HepG2 (cell line): ENCODE data around the gene TMEM53. TPM values are rescaled to one million over a fixed set of nuclear protein-coding genes. Genes with fewer than 3 reads are reported as not detected.

ENCODE experiments used
- ATAC-seq: fragments of 200-7000 bp; cut with Tn5 transposase; 3 replicates; pipeline ENCODE4 v1.9.1; 2020; ENCODE audit warnings: mild to moderate bottlenecking, moderate library complexity
- Bru-seq: library from RNA; stranded (reverse); fragments of 400-500 nt; gene quantifications from one replicate; lab custom pipeline; 2021; lab: Mats Ljungman, UMichigan
- BruChase-seq, 2 experiments: library from RNA; stranded (reverse); fragments of 400-500 nt; gene quantifications; one replicate each; lab custom pipeline; 2021; lab: Mats Ljungman, UMichigan
- BruUV-seq: library from RNA; stranded (reverse); fragments of 400-500 nt; replicated peaks from 2 replicates; lab custom pipeline; 2021; lab: Mats Ljungman, UMichigan
- CTCF ChIA-PET: fragments of 300-600 bp; formaldehyde crosslinking; extraction: SDS; loops from one replicate; lab custom pipeline; 2021; ENCODE audit warnings: low total read pairs, inconsistent platforms, low intra/inter-chr PET ratio; lab: Yijun Ruan, JAX
- POLR2A ChIA-PET: fragments of 350-600 bp; sonication (Branson Sonifier 250); formaldehyde crosslinking; loops from one replicate; lab custom pipeline; 2020; ENCODE audit warnings: antibody characterized with exemption, inconsistent platforms; lab: Yijun Ruan, JAX
- DNase-seq: peaks from one replicate; pipeline ENCODE4 v3.0.0-alpha.2; 2015; ENCODE audit warnings: low spot score
- FAIRE-seq: peaks from 3 replicates; lab custom pipeline; 2011; peaks lifted over from hg19 to GRCh38; lab: Jason Lieb, UNC
- H2AFZ ChIP-seq: one replicate; pipeline ENCODE4 v1.6.1; 2011; ENCODE audit warnings: low read length, inconsistent platforms
- H3K27ac ChIP-seq: fragments of 300-600 bp; 3 replicates; pipeline ENCODE4 v1.8.0; 2011; ENCODE audit warnings: mixed run types, mild to moderate bottlenecking, mixed read lengths, low read length, inconsistent platforms; ENCODE audit not compliant: insufficient read depth; ENCODE audit errors: extremely low read length
- H3K27me3 ChIP-seq, 2 experiments: fragments of 200-600 bp in 1 of 2; 2 replicates in 1 of 2; 3 replicates in 1 of 2; pipeline versions ENCODE4 v1.6.0 to v1.8.0; 2011; ENCODE audit warnings: low read length in 2 of 2, mild to moderate bottlenecking in 2 of 2, moderate library complexity in 2 of 2, inconsistent platforms in 1 of 2; ENCODE audit not compliant: insufficient read depth in 2 of 2, control insufficient read depth in 1 of 2
- H3K36me3 ChIP-seq, 2 experiments: fragments of 200-600 bp in 1 of 2; replicated peaks in 1 of 2; 2 replicates in 1 of 2; 3 replicates in 1 of 2; pipeline versions ENCODE4 v1.5.1 to v1.8.0; 2011; ENCODE audit warnings: low read length in 2 of 2, inconsistent platforms in 1 of 2; ENCODE audit not compliant: insufficient read depth in 2 of 2, control insufficient read depth in 1 of 2
- H3K4me1 ChIP-seq: 2 replicates; pipeline ENCODE4 v1.5.1; 2012; ENCODE audit warnings: low read length, inconsistent platforms; ENCODE audit not compliant: insufficient read depth
- H3K4me2 ChIP-seq: 2 replicates; pipeline ENCODE4 v1.6.0; 2011; ENCODE audit warnings: low read depth, low read length, inconsistent platforms
- H3K4me3 ChIP-seq, 3 experiments: fragments of 200-600 bp in 1 of 3; sonication (generic), shearing (Covaris generic) in 1 of 3; replicated peaks in 1 of 3; 2 replicates each; pipeline ENCODE4 v1.5.1; 2011 to 2016; ENCODE audit warnings: low read length in 3 of 3, inconsistent platforms in 2 of 3, low read depth in 2 of 3, mild to moderate bottlenecking in 2 of 3, control low read depth in 1 of 3, mixed read lengths in 1 of 3; ENCODE audit not compliant: insufficient read depth in 1 of 3
- H3K79me2 ChIP-seq: one replicate; pipeline ENCODE4 v1.6.1; 2011; ENCODE audit warnings: low read length, inconsistent platforms; ENCODE audit not compliant: insufficient read depth
- H3K9ac ChIP-seq: 2 replicates; pipeline ENCODE4 v1.6.0; 2011; ENCODE audit warnings: mild to moderate bottlenecking, low read depth, low read length, inconsistent platforms; ENCODE audit not compliant: insufficient read depth
- H3K9me3 ChIP-seq: 2 replicates; pipeline ENCODE4 v1.5.1; 2012; ENCODE audit warnings: mild to moderate bottlenecking, low read length
- H4K20me1 ChIP-seq: 2 replicates; pipeline ENCODE4 v1.6.0; 2011; ENCODE audit warnings: inconsistent platforms, mild to moderate bottlenecking, low read length, moderate library complexity; ENCODE audit not compliant: insufficient read depth
- CCDC6 ChIP-seq: sonication (generic); formaldehyde crosslinking; IDR thresholded peaks from 2 replicates; pipeline ENCODE4 v1.8.1; 2022; ENCODE audit warnings: mild to moderate bottlenecking, missing genetic modification reagents, moderate library complexity
- ELF4 ChIP-seq: sonication (generic); formaldehyde crosslinking; IDR thresholded peaks from 2 replicates; pipeline ENCODE4 v1.5.0; 2020; ENCODE audit warnings: missing genetic modification reagents, mild to moderate bottlenecking, moderate library complexity, borderline replicate concordance
- HINFP ChIP-seq: sonication (generic); formaldehyde crosslinking; IDR thresholded peaks from 2 replicates; pipeline ENCODE4 v1.4.0; 2020; ENCODE audit warnings: low read depth, mild to moderate bottlenecking, missing genetic modification reagents
- HNRNPLL ChIP-seq: fragments of 200-400 bp; formaldehyde crosslinking; IDR thresholded peaks from 2 replicates; pipeline ENCODE4 v1.6.1; 2017; ENCODE audit warnings: mild to moderate bottlenecking, low read depth, low read length; ENCODE audit not compliant: poor library complexity, severe bottlenecking
- KLF11 ChIP-seq: IDR thresholded peaks from 2 replicates; pipeline ENCODE4 v1.6.1; 2016; ENCODE audit warnings: missing compliant biosample characterization
- POLR2A ChIP-seq, 2 experiments: IDR thresholded peaks; 2 replicates each; pipeline ENCODE4 v1.6.1; 2011; ENCODE audit warnings: low read depth in 2 of 2, low read length in 2 of 2, mild to moderate bottlenecking in 1 of 2, moderate library complexity in 1 of 2; ENCODE audit not compliant: insufficient read depth in 1 of 2
- RBM39 ChIP-seq: fragments of 200-400 bp; formaldehyde crosslinking; IDR thresholded peaks from one replicate; pipeline ENCODE4 v1.6.1; 2018; ENCODE audit warnings: antibody characterized with exemption, mild to moderate bottlenecking, low read depth, low read length; ENCODE audit not compliant: poor library complexity, severe bottlenecking
- U2AF1 ChIP-seq: fragments of 200-400 bp; formaldehyde crosslinking; optimal IDR thresholded peaks from 2 replicates; pipeline ENCODE3; 2017; ENCODE audit warnings: mild to moderate bottlenecking, low read depth, low read length
- ZNF232 ChIP-seq: sonication (generic); formaldehyde crosslinking; IDR thresholded peaks from 2 replicates; pipeline ENCODE4 v1.4.0; 2020; ENCODE audit warnings: missing genetic modification reagents, borderline replicate concordance
- ZNF260 ChIP-seq: sonication (generic); formaldehyde crosslinking; IDR thresholded peaks from 2 replicates; pipeline ENCODE4 v1.4.0; 2020; ENCODE audit warnings: missing genetic modification reagents, low read depth, mild to moderate bottlenecking, borderline replicate concordance
- ZNF335 ChIP-seq: sonication (generic); formaldehyde crosslinking; IDR thresholded peaks from 2 replicates; pipeline ENCODE4 v1.4.0; 2020; ENCODE audit warnings: missing genetic modification reagents
- WGBS: methylation state at CpG from one replicate; pipeline ENCODE4 v1.1.6; 2017; ENCODE audit warnings: low lambda C conversion rate; 5-methylcytosine and 5-hydroxymethylcytosine counted together
- in situ Hi-C: cut with HindIII; loops from 2 replicates; pipeline ENCODE4 v1.10.0; 2017; ENCODE audit warnings: low pct_unique_long_range_greater_than_20kb; ENCODE audit not compliant: extremely low pct_ligation_motif_present
- intact Hi-C: fragments of 100-400 bp; cut with micrococcal nuclease; formaldehyde crosslinking; loops from one replicate; pipeline ENCODE4 v1.10.0; 2022; ENCODE audit not compliant: unreplicated experiment
- long read RNA-seq, 2 experiments: library from RNA in 1 of 2; library from polyadenylated mRNA in 1 of 2; stranded (forward) in 1 of 2; unstranded in 1 of 2; transcript quantifications; one replicate each; pipeline ENCODE4 v2.0.0, GENCODE V29; 2019 to 2022
- polyA minus RNA-seq, 3 experiments: library from RNA; depleted of rRNA, polyadenylated mRNA; stranded (reverse); fragments of >200 nt; gene quantifications; 2 replicates each; pipeline ENCODE4 v1.2.3, GENCODE V29; 2011; ENCODE audit warnings: low replicate concordance in 1 of 3
- polyA plus RNA-seq, 8 experiments: library from polyadenylated mRNA; depleted of rRNA in 3 of 8; stranded (reverse) in 7 of 8; unstranded in 1 of 8; fragments of >200 nt; fragmentation: Illumina TruSeq in 4 of 8; extraction: Trizol in 4 of 8; gene quantifications; 2 replicates each; pipeline versions ENCODE4 v1.2.1 to v1.2.3, GENCODE V29; 2011 to 2016; ENCODE audit warnings: low read depth in 4 of 8, missing spikeins in 1 of 8, mixed read lengths in 1 of 8; ENCODE audit not compliant: insufficient read depth in 1 of 8
- total RNA-seq, 5 experiments: library from RNA; depleted of rRNA; stranded (reverse); fragments of >200 nt; fragmentation: Illumina TruSeq; extraction: Trizol; gene quantifications; 2 replicates each; pipeline ENCODE4 v1.2.3, GENCODE V29; 2016; ENCODE audit warnings: low read depth in 1 of 5

The TMEM53 gene
- total RNA-seq (2016; rRNA removed; fragmentation: Illumina TruSeq; extraction: Trizol) (12.6 and 13.8 TPM in 2 replicates), polyA plus RNA-seq (2011; rRNA removed) (20.2 and 22.3 TPM in 2 replicates), polyA minus RNA-seq (2011; rRNA and poly(A)+ RNA removed; ENCODE audit: low replicate concordance) (19.3 and 62.1 TPM in 2 replicates), Bru-seq, nascent RNA (percentile 51 among the genes with signal in this experiment), BruChase-seq, experiment 1, labeled RNA remaining after a 6-hour chase (percentile 43 among the genes with signal in this experiment), BruChase-seq, experiment 2, labeled RNA remaining after a 2-hour chase (percentile 50 among the genes with signal in this experiment)
- 9.7 and 10.8 TPM in 2 replicates for total RNA-seq (2016; cell fraction: cytosol; rRNA removed; fragmentation: Illumina TruSeq; extraction: Trizol; ENCODE audit: low read depth)
- 11.0 and 12.5 TPM in 2 replicates for total RNA-seq (2016; cell fraction: insoluble cytoplasmic fraction; rRNA removed; fragmentation: Illumina TruSeq; extraction: Trizol)
- total RNA-seq (2016; cell fraction: membrane; rRNA removed; fragmentation: Illumina TruSeq; extraction: Trizol), result 11.8 and 17.4 TPM in 2 replicates
- total RNA-seq (2016; cell fraction: nucleus; rRNA removed; fragmentation: Illumina TruSeq; extraction: Trizol), result 5.8 and 7.3 TPM in 2 replicates
- 23.3 and 31.3 TPM in 2 replicates for polyA plus RNA-seq (2011; cell fraction: cytosol; rRNA removed)
- 16.1 and 17.2 TPM in 2 replicates for polyA plus RNA-seq (2011; cell fraction: nucleus; rRNA removed)
- polyA plus RNA-seq (2012), result 14.0 and 14.1 TPM in 2 replicates
- 17.0 and 20.1 TPM in 2 replicates for polyA plus RNA-seq (2016; cell fraction: cytosol; fragmentation: Illumina TruSeq; extraction: Trizol; ENCODE audit: low read depth)
- 14.9 and 21.4 TPM in 2 replicates for polyA plus RNA-seq (2016; cell fraction: insoluble cytoplasmic fraction; fragmentation: Illumina TruSeq; extraction: Trizol; ENCODE audit: low read depth)
- polyA plus RNA-seq (2016; cell fraction: membrane; fragmentation: Illumina TruSeq; extraction: Trizol; ENCODE audit: low read depth), result 17.6 and 20.4 TPM in 2 replicates
- 14.6 and 19.8 TPM in 2 replicates for polyA plus RNA-seq (2016; cell fraction: nucleus; fragmentation: Illumina TruSeq; extraction: Trizol; ENCODE audit: insufficient read depth, low read depth)
- 18.5 and 20.3 TPM in 2 replicates for polyA minus RNA-seq (2011; cell fraction: cytosol; rRNA and poly(A)+ RNA removed)
- polyA minus RNA-seq (2011; cell fraction: nucleus; rRNA and poly(A)+ RNA removed), result 5.9 and 6.3 TPM in 2 replicates
- long read RNA-seq, experiment 1, transcript TMEM53-204 (4 exons, 1,579 nt), result minor isoform, 11 of 55 reads
- long read RNA-seq, experiment 1, transcript TMEM53-202 (3 exons, 2,310 nt), result major isoform, 18 of 55 reads
- long read RNA-seq, experiment 1, transcript TMEM53-201 (3 exons, 890 nt), result minor isoform, 10 of 55 reads
- long read RNA-seq, experiment 1, partial matches to known transcripts, result 3 of 55 reads
- long read RNA-seq, experiment 1, other reads (novel, unspliced or antisense), result 4 of 55 reads
- long read RNA-seq, experiment 2, transcript TMEM53-201 (3 exons, 890 nt), result minor isoform, 8 of 36 reads
- long read RNA-seq, experiment 2, transcript TMEM53-202 (3 exons, 2,310 nt), result major isoform, 16 of 36 reads
- long read RNA-seq, experiment 2, partial matches to known transcripts, result 2 of 36 reads
- long read RNA-seq, experiment 2, other reads (novel, unspliced or antisense), result 4 of 36 reads

- ATAC-seq, result peak; percentile 93
- ChIA-PET CTCF (no interaction called here), POLR2A (interaction anchor here (0.6 to 3.5 kb wide), 24 partner anchors 9 to 473 kb away, joined by 3 to 34 read pairs (median 5); partner anchors contain the start of genes RNU5D-1 and RPS8)
- Histone ChIP-seq H3K4me1 (peaks cover 65% of the 10 kb centered on the region), H3K27me3 (no peaks in the 10 kb centered on the region), H3K4me2 (peak within 1 kb of the TSS; percentile 95), H3K9me3 (no peaks in the 10 kb centered on the region), H3K36me3 (0 out of 5 replicates have a peak, but pooled peaks cover 0 to under 1% of the 10 kb centered on the region in 2 experiments), H2AFZ (no peak within 1 kb of the TSS), H3K9ac (peak within 1 kb of the TSS; percentile 87), H4K20me1 (no peaks in the 10 kb centered on the region), H3K27ac (peak within 1 kb of the TSS; percentile 93), H3K79me2 (peaks cover 3% of the 10 kb centered on the region), H3K4me3 (peak within 1 kb of the TSS; percentile 64 to 76 (median 67))
- peak; percentile 98 for DNase-seq
- FAIRE-seq, result peak; percentile 95
- BruUV-seq, result no TSS peak
- intact Hi-C loops, result loop anchor here (1.0 kb wide), 1 partner anchor 19 kb away; no protein-coding TSS in a partner anchor
- in situ Hi-C loops, result no loop called here
- WGBS, result 2% methylated on average over 24 of the region's 56 CpGs
- no peak for TF ChIP-seq KLF11 (CRISPR knock-in tag)
- 0 out of 2 replicates have a peak, but pooled peaks have one; percentile 8 for TF ChIP-seq ZNF335 (CRISPR knock-in tag)
- no peak for TF ChIP-seq ZNF232 (CRISPR knock-in tag)
- peak; percentile 60 for TF ChIP-seq RBM39
- peak; percentile 70 to 91 for TF ChIP-seq POLR2A (IDR thresholded peaks at IDR 0.05; ENCODE audit: insufficient read depth in 1 of 2, low read depth in 2 of 2, low read length in 2 of 2)
- no peak for TF ChIP-seq ZNF260 (CRISPR knock-in tag)
- TF ChIP-seq HINFP (CRISPR knock-in tag), result peak; percentile 66; the same call in 1 of the 2 replicates
- TF ChIP-seq HNRNPLL, result peak; percentile 62
- TF ChIP-seq ELF4 (CRISPR knock-in tag), result 0 out of 2 replicates have a peak, but pooled peaks have one; percentile 65
- peak; percentile 2; the same call in 1 of the 2 replicates for TF ChIP-seq CCDC6 (CRISPR knock-in tag)
- TF ChIP-seq U2AF1, result no peak
These were observed at the start of gene TMEM53, which contains the start of gene ARMH1 for GRCh38 chr1:44674113-44675000. TMEM53 (minus strand) TSS chr1:44674481; CDS start chr1:44674391, 90 bp downstream. ARMH1 (plus strand) TSS chr1:44674714; CDS start chr1:44689698, 14,984 bp downstream.
